Activated CD4-positive, alpha-beta T cell treated with anti-CD3 and anti-CD28 coated beads, Interleukin-2, amount 50 U/mL, for 1 hour (primary cell): ENCODE measurements around the gene TNRC18.

Experiments
- DNase-seq: peaks from one replicate; pipeline ENCODE4 v3.0.0-alpha.2; 2020

Gene TNRC18

DNA sequence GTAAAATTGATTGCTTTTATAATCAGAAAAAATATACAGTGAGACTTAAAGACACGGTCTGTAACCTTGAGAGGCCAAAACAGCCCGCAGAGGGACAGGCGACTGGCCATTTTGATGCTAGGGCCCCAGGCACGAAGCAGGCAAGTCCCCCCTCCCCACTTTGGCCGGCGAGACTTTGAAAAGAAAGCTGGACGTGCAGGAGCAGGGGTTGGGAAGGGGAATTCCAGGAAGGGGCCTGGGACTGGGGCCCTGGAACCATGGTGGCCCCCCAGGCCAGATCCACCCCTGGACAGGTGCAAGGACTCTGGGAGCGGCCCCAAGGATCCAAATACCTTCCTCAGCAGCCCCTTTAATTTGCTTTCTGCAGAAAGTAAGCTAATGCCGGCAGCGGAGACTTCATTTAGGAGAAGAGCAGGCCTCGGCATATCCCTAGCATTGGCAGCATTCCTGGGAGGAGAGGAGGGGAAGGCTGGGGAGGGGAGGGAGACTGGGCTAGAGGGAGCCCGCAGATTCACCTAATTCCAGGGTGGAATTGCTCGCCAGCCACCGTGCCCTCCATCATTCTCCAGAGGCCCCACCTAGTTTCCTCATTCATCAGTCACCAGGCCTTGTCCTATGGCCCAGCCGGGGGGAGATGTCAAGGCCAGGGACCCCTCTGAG lies 24.9 kb upstream of the TNRC18 start:
- DNase-seq = no peak

DNA sequence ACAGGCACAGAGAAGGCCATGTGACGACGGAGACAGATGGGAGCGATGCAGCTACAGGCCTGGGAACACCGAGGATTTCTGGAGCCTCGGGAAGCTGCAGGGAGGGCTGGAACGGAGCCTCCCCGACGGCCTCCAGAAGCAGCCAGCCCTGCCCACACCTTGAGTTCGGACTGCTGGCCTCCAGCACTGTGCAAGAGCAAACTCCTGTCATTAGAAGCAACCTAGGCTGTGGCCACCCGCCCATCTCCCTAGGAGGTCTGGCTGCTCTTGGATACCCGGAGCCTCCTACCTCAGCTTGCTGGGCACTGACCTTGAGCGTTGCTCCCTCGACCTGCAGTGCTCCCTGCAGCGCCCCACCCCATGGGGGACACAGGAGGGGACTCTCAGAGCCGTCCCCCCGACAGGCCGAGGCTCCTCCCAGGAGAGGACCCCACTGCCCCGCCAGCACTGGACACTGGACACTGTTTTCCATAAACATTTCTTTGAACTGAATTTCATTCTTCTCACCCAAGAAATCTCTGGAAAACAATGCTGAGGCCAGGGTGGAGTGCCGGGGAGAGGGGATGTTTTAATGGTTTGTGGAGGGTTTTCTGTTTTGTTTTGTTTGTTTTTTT lies 22.5 kb upstream of the TNRC18 start:
- DNase-seq = no peak

DNA sequence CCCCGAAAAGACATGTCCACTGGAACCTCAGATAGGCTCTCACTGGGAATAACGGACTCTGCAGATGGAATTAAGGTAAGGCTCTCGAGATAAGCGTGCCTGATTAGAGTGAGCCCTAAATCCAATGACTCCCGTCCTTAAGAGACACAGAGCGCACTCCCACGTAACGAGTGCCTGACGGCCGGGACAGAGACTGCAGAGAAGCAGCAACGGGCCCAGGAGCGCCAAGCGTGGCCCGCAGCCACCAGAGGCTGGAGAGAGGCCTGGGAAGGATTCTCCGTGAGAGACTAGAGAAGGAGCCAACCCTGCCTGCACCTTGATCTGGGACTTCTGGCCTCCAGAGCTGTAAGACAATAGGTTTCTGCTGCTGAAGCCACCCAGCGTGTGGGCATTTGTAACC lies 20.0 kb upstream of the TNRC18 start:
- no peak for DNase-seq

DNA sequence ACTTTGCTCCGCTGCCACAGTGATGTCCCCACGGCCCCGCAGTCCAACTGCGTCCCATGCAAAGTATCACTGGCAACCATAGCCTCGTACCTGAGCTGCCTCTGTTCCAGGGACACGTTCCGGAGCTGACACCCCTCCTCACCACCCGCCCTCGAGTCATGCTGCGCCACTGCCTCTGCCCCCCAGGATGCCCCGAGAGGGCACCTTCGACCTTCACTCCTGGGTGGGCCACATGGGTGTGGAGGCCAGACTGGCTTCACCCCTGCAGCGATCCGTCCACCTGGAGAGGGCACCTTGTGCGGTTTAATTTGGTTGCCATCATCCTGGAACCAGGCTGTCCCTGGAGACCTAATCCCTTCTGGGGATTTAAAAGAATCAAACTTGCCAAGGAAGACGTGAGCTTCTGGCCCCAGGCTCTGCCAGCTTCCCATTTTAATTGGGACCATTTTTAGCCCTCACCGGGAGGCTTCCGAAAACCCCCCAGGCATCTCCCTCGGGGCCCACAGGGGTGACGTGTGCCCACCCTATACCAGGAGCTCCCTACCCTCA lies 19.2 kb upstream of the TNRC18 start:
- no peak for DNase-seq

DNA sequence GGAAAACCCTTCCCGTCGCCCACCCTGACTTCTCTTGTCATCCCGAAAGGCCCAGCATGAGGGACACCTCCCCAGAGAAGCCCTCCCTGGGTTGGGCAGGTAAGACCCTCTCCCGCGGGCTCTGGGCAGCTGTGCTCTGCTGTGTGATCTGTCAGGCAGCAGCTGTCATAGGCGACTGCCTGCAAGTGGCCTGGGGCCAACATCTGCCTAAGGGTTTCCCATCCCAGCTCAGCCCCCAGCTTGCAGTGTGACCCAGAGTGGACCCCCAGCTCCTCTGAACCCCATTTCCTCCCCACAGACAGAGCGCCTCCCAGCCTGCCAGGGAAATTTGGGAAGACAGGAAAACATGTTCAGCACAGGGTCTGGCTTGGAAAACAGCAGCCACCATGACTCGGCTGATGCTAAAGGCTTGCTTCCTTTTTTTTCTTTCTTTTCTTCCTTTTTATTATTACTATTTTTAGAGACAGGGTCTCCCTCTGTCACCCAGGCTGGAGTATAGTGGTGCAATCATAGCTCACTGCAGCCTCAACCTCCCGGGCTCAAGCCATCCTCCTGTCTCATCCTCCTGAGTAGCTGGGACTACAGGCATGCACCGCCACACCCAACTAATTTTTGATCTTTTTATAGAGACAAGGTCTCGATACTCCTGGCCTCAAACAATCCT lies 18.3 kb upstream of the TNRC18 start:
- no peak for DNase-seq

DNA sequence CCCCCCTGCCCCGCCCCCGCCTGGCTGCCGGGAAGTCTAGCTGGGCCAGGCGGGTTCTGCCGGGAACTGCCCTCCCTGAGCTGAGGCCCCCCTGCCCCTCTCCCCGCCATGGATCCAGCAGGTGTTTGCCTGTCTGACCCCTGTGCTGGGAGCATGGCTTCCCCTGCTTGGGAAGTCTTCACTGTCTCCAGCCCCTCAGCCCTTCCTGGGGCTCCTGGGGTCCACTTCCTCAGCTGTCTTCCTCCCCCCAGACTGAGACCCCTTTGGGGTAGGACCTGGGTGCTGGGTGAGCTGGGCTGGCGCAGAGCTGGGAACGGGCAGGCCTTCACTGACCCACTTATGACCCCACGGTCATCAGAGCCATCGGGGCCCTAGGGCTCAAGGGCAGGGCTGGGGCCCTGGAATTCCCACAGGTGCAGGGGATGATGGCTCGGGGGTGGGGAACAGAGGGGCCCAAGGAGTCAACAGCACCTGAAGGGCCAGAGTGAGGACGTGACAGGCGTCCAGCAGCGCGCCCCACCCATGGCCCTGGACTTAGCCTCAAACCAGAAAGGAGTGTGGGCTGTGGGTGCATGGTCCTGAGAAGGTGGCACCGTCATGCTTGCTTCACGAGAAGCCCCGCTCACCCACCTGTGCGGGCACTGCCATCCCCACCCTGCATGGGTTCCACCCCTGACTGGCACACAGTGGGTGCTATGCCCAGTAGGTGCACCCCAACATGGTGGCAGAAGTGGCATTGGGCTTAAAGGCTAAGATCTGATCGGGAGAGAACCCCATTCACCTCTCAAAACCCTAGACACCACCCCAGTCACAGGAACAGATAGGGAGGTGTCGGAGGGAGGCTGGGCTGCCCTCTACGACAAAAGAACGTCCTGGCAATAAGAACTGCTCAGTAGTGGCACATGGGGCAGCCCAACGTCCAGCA lies 16.2 kb upstream of the TNRC18 start:
- no peak for DNase-seq

DNA sequence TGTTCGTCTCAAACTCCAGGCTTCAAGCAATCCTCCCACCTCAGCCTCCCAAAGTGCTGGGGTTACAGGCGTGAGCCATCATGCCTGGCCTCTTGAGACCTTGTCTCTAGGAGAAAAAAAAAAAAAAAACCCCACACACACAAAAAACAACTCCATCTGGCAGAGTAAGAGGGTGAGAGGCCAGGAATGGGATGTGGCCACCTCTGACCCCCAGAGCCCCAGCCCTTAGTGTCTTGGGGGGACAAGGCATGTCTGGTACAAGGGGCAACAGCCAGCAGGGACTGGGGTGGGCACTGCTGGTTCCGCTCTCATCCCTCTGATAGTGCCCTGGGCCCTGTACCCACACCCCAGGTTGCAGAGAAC lies 15.6 kb upstream of the TNRC18 start:
- DNase-seq = no peak

DNA sequence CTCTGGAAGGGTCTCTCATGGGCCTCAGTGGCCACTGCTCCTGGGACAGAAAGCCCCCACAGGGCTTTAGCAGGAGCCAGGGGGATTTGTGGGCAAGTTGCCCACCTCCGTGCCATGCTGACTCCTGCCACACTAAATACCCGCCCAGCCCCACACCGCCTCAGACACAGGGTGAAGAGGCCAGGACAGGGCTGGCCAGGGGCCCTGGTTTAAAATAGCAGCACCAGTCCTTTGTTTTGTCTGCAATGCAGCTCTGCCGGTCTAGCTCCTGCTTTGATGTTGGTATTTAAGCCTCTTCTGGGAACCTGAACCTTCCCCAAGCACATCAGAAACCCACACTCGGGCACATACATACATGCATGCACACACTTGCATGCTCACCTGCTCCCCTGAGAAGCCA lies 14.4 kb upstream of the TNRC18 start:
- DNase-seq = no peak

DNA sequence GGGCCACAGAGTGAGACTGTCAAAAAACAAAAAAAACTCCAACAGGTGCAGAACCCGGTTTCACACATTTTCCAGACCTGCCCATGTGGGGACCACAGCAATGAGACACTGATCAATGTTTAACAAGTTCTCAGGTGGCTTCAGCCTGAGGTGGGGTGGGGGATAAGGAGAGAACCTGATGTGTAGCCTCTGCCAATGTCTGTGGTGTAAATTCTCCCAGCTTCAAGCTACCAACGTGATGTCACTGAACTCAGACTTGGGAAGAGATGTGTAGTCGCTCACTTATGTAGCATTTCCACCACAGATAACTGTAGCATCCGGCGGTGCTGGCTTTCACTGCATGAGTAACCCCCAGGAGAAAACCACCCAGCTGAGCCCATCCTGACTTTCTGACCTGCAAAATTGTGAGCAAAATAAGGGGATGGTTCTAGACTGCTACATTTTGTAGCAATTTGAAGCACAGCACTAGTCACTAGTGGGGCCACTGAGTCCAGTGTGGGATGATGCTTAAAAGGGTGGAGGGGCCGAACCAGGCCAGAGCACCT lies 13.8 kb upstream of the TNRC18 start:
- DNase-seq = no peak

DNA sequence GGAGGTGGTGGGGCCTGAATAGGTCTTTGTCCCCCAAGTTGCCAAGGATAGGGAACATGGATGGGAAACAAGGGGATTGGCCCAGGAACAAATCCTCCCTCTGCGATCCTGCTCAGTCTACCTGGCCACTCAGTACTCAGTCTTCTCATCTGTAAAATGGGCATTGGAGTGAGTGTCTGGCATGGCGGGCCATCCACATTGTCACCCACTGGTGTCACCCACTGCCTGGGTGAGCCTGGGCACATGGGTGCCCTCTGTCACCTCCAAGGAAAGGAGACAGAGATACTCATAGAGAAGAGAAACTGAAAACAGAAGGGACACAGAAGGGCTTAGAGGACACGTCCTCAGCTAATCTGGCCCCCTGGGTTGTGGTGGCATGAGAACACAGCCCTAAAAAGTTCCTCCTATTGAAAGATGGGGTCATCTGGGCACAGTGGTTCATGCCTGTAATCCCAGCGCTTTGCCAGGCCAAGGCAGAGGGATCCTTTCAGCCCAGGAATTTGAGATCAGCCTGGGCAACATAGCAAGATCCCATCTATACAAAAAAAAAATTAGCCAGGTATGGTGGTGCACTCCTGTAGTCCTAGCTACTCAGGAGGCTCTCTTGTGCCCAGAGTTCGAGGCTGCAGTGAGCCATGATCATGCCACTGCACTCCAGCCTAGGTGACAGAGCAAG lies 12.5 kb upstream of the TNRC18 start:
- DNase-seq = no peak

DNA sequence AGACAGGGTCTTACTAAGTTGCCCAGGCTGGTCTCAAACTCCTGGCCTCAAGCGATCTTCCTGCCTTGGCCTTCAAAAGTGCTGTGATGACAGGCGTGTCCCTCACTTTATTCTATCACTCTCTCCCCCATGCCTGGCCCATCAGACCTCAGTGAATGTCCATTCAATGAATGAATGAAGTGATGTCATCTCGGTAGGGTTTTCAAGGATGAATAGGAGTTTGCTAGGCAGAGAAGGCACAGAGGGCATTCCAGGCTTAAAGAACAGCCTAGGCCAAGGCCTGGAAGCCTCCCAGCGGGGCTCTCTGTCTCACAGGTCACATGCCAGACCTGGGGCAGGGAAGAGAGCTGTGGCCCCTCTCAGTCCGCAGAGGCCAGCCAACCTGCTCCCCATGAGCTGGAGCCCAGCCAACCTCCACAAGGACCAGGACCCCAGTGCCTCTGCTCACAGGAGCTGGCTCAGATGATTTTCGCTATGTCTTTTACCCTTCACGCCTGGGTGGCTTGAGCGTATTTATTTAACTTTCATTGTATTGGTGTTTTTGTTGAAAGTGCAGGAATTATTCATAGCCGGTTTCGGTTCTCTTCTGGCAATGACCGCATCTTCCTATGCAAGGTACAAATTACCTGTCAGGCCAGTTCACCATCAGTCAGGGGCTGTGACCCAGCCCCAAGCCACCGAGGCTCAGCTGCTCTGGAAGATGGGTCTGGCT lies 11.8 kb upstream of the TNRC18 start:
- DNase-seq = no peak

DNA sequence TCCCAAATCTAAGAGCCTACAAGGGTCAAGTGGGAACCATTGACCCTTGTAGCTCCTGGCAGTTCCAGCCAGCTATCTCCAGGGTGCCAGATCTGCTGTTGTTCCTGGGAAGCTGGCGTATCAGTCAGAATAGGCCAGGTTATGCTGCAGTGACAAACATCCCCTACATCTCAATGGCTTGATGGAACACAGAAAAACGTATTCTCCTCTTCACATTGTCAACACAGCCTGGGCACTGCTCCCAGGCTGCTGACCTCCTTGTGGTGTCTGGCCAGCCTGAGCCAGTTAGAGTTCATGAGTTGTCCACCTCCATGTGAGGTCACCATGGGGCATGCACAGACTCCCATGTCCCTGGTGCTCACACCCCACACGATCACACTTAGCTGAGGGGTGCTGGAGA lies 9.5 kb upstream of the TNRC18 start:
- DNase-seq = no peak

DNA sequence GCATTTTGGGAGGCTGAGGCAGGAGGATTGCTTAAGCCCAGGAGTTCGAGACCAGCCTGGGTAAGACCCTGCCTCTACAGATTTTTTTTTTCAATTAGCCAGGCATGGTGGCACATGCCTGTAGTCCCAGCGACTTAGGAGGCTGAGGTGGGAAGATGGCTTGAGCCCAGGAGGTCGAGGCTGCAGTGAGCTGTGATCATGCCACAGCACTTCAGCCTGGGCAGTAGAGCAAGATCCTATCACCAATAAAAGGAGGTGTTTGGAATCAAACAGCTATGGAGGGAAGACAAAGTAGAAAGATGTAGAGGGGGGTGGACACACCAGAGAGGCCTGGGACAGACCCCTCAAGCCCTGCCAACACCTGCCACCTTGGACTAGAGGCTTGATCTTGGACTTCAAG lies 9.1 kb upstream of the TNRC18 start:
- DNase-seq = no peak

DNA sequence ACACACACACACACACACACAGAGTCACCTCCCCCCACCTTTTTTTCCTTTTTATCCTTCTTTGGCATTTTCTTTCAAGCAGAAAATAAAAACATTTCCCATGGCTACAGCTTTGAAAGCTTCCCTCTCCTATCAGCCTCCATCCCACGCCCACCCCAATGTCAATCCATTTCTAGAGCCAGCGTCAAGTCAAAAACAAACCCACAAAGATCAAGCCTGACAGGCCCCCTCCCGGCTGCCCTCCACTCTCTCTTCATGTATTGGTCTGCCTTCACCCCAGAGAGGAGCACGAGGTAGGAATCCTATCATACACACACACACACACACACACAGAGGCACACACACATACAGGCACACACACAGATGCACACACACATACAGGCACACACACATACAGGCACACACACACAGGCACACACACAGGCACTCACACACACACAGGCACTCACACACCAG lies 8.0 kb upstream of the TNRC18 start:
- DNase-seq = no peak

DNA sequence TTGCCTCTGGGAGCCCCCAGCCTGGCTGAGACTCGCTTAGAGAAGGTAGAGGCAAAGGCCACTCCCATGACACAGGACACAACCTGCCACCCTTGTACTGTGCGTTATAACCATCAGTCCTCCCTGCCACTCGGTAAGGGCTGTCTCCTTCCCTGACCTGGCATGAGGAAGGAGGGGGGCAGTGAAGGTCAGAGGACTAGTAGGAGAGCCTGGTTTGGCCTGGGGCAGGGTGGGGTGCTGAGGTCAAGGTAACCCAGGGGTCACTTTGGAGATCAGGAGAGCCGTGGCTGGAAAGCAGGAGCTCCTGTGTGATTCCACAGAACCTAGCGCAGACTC lies 6.9 kb upstream of the TNRC18 start:
- DNase-seq = no peak

DNA sequence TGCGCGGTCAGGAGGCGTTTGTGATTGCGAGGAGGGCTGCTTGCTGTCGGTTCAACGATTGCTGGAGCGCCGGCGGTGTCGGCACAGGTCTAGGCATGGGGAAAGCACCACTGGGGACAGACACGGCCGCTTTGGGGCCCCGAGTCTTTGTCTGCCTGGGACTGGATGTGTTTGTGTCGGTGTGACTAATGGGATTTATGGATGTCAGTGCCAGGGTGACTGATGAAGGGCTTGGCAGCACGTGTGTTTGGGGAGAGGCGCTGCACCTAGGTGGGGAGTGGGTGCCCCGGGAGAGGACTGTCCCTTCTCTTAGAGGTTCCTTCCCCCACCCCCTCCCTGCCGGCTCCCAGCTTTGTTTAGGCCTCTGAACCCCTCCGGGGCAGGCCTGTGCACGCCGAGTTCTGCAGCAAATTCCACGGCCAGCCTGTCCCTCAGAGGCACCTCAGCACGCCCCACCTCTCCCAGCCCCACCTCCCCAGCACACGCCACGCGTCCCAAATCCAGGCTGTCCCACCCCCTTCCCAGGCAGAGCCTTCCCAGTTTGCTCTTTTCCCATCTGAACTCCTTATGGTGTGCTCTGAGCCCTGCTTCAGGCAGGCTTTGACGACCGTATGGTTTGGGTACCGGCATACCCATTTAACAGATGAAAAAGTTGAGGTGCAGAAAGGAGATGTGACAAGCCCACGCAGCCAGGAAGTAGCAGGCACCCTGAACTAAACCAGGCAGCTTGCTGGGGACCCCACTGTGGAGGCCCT lies 6.4 kb upstream of the TNRC18 start:
- no peak for DNase-seq

DNA sequence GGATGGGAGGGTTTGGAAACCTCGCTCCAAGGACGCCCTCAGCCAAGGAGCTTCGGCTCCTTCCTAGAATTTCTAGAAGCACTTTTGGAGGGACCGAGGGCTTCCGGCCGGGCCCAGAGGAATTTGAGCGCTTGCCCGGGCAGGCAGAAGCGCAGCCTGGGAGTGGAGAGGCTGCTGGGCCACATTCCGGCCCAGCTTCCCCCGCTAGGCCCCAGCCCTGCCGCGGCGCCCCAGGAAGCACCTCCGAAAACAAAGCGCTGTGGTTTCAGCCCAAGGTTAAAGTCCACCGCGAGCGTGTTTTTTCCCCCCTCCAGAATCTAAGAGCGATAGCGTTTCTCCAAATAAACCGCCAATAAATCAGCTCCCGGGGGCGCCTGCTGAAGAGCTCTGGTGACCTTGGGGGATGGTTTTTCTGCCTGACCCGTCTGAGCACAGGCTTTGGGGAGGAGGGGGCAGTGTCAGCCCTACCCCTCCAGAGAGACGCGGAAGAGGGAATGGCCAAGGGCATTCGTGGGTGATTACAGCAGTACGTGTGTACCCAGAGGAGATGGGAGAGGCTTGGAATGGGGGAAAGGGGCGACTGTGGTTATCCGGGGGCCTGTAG lies 5.7 kb upstream of the TNRC18 start:
- DNase-seq = no peak

DNA sequence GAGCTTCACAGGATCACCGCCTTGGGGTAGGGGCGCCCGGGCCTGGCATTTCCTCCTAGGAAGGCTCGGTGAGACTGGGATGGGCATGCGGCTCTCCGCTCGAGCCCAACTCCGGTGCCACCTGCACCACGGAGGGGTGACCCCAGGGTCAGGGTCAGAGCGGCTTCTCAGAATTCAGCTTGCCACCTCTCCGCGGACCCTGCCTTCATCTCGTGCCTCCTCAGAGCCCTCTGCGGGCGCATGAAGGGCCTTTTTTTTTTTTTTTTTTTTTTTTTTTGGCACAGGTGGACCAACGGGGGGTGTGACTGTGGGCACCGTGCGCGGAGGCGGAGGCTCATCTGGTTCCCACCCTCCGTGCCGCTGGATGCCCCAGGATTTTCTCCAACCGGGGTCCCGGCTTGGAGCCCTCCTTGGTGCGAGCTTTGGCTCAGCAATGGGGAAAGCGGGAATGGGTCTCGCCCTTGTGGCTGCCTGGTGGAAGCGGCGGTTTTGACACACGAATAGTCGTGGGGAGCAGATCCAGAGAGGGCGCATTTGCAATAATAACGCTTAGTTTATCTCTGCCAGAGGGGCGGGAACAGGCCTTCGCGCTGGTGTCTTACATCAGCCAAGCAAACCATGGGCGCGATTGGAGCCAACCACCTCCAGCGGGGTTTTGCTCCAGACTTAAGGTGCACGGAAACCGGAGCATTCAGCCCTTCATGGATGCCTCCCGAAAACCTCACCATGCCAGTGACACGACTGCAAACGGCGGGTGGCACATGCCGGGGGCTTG lies 5.0 kb upstream of the TNRC18 start:
- no peak for DNase-seq

DNA sequence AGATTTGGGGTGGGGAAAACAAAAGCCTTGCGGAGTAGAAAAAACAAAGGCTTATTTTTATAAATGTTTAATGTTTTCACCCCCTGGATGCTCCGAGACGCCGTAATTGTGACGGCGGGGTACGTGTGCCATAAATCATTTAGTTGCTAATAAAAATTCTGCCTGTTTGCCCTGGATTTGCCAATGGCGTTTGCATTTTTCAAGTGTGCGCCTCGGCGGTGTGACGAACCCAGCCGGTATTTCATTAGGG lies 2.5 kb upstream of the TNRC18 start:
- DNase-seq = no peak
